A549 (cell line): Measurements from ENCODE around the gene PTPA. TPM values are rescaled to one million over a fixed set of nuclear protein-coding genes. Genes with fewer than 3 reads are reported as not detected.

ENCODE experiments used
- ATAC-seq, 2 experiments: fragments of 200-7000 bp in 1 of 2; fragments of >200 bp in 1 of 2; cut with Nextera tagmentation in 1 of 2; cut with Tn5 transposase in 1 of 2; 3 replicates each; pipeline versions ENCODE4 v1.8.0 to v1.9.1; 2018 to 2020; ENCODE audit warnings: mild to moderate bottlenecking in 1 of 2, moderate library complexity in 1 of 2
- CTCF ChIA-PET: fragments of 300-600 bp; sonication (Branson Sonifier 250); formaldehyde crosslinking; extraction: SDS; loops from one replicate; lab custom pipeline; 2021; ENCODE audit warnings: antibody characterized with exemption, inconsistent platforms; lab: Yijun Ruan, JAX
- POLR2A ChIA-PET: fragments of 350-600 bp; formaldehyde crosslinking; extraction: SDS; loops from one replicate; lab custom pipeline; 2021; ENCODE audit warnings: antibody characterized with exemption, inconsistent platforms; lab: Yijun Ruan, JAX
- DNase-seq, 2 experiments: peaks; one replicate each; pipeline versions ENCODE4 v3.0.0 to v3.0.0-alpha.2; 2011 to 2016; ENCODE audit warnings: low read depth in 1 of 2, low spot score in 1 of 2
- FAIRE-seq: peaks from 2 replicates; lab custom pipeline; 2011; peaks lifted over from hg19 to GRCh38; lab: Jason Lieb, UNC
- H3K27ac ChIP-seq, 2 experiments: fragments of >200 bp; sonication (Bioruptor Twin); formaldehyde crosslinking; 3 replicates each; pipeline ENCODE4 v1.5.1; 2016 to 2017
- H3K4me1 ChIP-seq: fragments of >200 bp; sonication (Bioruptor Twin); formaldehyde crosslinking; 3 replicates; pipeline ENCODE4 v1.6.1; 2016
- H3K4me2 ChIP-seq: fragments of >200 bp; sonication (Bioruptor Twin); formaldehyde crosslinking; 3 replicates; pipeline ENCODE4 v1.6.1; 2016
- H3K4me3 ChIP-seq: fragments of >200 bp; sonication (Bioruptor Twin); formaldehyde crosslinking; 3 replicates; pipeline ENCODE4 v1.5.1; 2016
- H3K9me3 ChIP-seq: fragments of >200 bp; sonication (Bioruptor Twin); formaldehyde crosslinking; 3 replicates; pipeline ENCODE4 v1.6.1; 2016
- CBX2 ChIP-seq: fragments of 200-600 bp; sonication (generic); IDR thresholded peaks from 2 replicates; pipeline ENCODE4 v1.6.1; 2016; ENCODE audit warnings: low read depth, mild to moderate bottlenecking, borderline replicate concordance
- CHD2 ChIP-seq: fragments of 150-350 bp; IDR thresholded peaks from 2 replicates; pipeline ENCODE4 v1.6.1; 2014; ENCODE audit warnings: low read length; ENCODE audit not compliant: partially characterized antibody
- EP300 ChIP-seq, 2 experiments: fragments of >200 bp; sonication (Bioruptor Twin); formaldehyde crosslinking; IDR thresholded peaks; 2 replicates in 1 of 2; 3 replicates in 1 of 2; pipeline ENCODE4 v1.6.1; 2016 to 2017
- FOSL2 ChIP-seq, 2 experiments: fragments of 450-650 bp in 1 of 2; fragments of >200 bp in 1 of 2; sonication (Bioruptor Twin) in 1 of 2; formaldehyde crosslinking; IDR thresholded peaks; 2 replicates each; pipeline versions ENCODE4 v1.5.0 to v1.6.1; 2016 to 2020; ENCODE audit warnings: mild to moderate bottlenecking in 1 of 2, moderate library complexity in 1 of 2
- HDAC2 ChIP-seq: fragments of 200-600 bp; sonication (generic); IDR thresholded peaks from 2 replicates; pipeline ENCODE4 v1.6.1; 2016
- HEYL ChIP-seq: fragments of 250-450 bp; sonication (Bioruptor Pico); IDR thresholded peaks from 2 replicates; pipeline ENCODE4 v1.8.0; 2021; ENCODE audit warnings: mild to moderate bottlenecking, moderate library complexity
- HOXA7 ChIP-seq: fragments of 250-450 bp; sonication (Bioruptor Pico); IDR thresholded peaks from 2 replicates; pipeline ENCODE4 v1.5.0; 2020; ENCODE audit warnings: mild to moderate bottlenecking, moderate library complexity
- HOXB13 ChIP-seq: fragments of 250-450 bp; sonication (Bioruptor Pico); IDR thresholded peaks from 2 replicates; pipeline ENCODE4 v1.5.0; 2020; ENCODE audit warnings: low read depth, mild to moderate bottlenecking, moderate library complexity
- HOXB5 ChIP-seq: fragments of 250-450 bp; sonication (Bioruptor Pico); IDR thresholded peaks from 2 replicates; pipeline ENCODE4 v1.5.0; 2020; ENCODE audit warnings: mild to moderate bottlenecking, moderate library complexity
- JUNB ChIP-seq: fragments of >200 bp; sonication (Bioruptor Twin); formaldehyde crosslinking; IDR thresholded peaks from 2 replicates; pipeline ENCODE4 v1.6.1; 2016
- MAFK ChIP-seq: fragments of 450-650 bp; IDR thresholded peaks from 2 replicates; pipeline ENCODE4 v1.6.1; 2014; ENCODE audit not compliant: partially characterized antibody
- MYC ChIP-seq: IDR thresholded peaks from 2 replicates; pipeline ENCODE4 v1.6.1; 2012; ENCODE audit warnings: mild to moderate bottlenecking, inconsistent platforms, low read length, improper control_type of control experiment, borderline replicate concordance
- NPAS2 ChIP-seq: fragments of 250-450 bp; sonication (Bioruptor Pico); IDR thresholded peaks from 2 replicates; pipeline ENCODE4 v1.8.0; 2022; ENCODE audit warnings: mild to moderate bottlenecking, moderate library complexity, borderline replicate concordance
- NR3C1 ChIP-seq: fragments of >200 bp; sonication (Bioruptor Twin); formaldehyde crosslinking; IDR thresholded peaks from 3 replicates; pipeline ENCODE4 v1.6.1; 2017
- PHF8 ChIP-seq: fragments of 200-600 bp; sonication (generic); IDR thresholded peaks from 2 replicates; pipeline ENCODE4 v1.6.1; 2016; ENCODE audit warnings: low read depth, mild to moderate bottlenecking, antibody characterized with exemption, moderate library complexity, borderline replicate concordance
- RARB ChIP-seq: fragments of 250-450 bp; sonication (Bioruptor Pico); IDR thresholded peaks from 2 replicates; pipeline ENCODE4 v1.8.0; 2021; ENCODE audit warnings: mild to moderate bottlenecking, moderate library complexity
- RCOR1 ChIP-seq: fragments of 150-350 bp; IDR thresholded peaks from 2 replicates; pipeline ENCODE4 v1.6.1; 2014; ENCODE audit warnings: antibody characterized with exemption, low read length, low read depth
- RFX5 ChIP-seq: fragments of 450-650 bp; IDR thresholded peaks from 2 replicates; pipeline ENCODE4 v1.7.1; 2014; ENCODE audit warnings: antibody characterized with exemption, mild to moderate bottlenecking, moderate library complexity
- SMC3 ChIP-seq: fragments of >200 bp; sonication (Bioruptor Twin); formaldehyde crosslinking; IDR thresholded peaks from 3 replicates; pipeline ENCODE4 v1.6.1; 2018; ENCODE audit warnings: inconsistent platforms
- SREBF2 ChIP-seq: fragments of 450-650 bp; IDR thresholded peaks from 2 replicates; pipeline ENCODE4 v1.6.1; 2014; ENCODE audit warnings: mild to moderate bottlenecking, moderate library complexity
- TFCP2L1 ChIP-seq: fragments of 250-450 bp; sonication (Bioruptor Pico); IDR thresholded peaks from 2 replicates; pipeline ENCODE4 v1.5.0; 2021; ENCODE audit warnings: mild to moderate bottlenecking
- ZC3H11A ChIP-seq: fragments of 450-650 bp; IDR thresholded peaks from 2 replicates; pipeline ENCODE4 v1.6.1; 2014; ENCODE audit warnings: antibody characterized with exemption, mild to moderate bottlenecking
- ZFP36 ChIP-seq: fragments of 450-650 bp; IDR thresholded peaks from 2 replicates; pipeline ENCODE4 v1.6.1; 2014; ENCODE audit warnings: borderline replicate concordance; ENCODE audit not compliant: partially characterized antibody
- ZSCAN20 ChIP-seq: fragments of 250-450 bp; sonication (Bioruptor Pico); IDR thresholded peaks from 2 replicates; pipeline ENCODE4 v1.8.0; 2022; ENCODE audit warnings: mild to moderate bottlenecking, moderate library complexity
- WGBS: methylation state at CpG from one replicate; pipeline ENCODE4 v1.1.6; 2017; ENCODE audit errors: missing lambda C conversion rate; 5-methylcytosine and 5-hydroxymethylcytosine counted together
- polyA plus RNA-seq, 4 experiments: library from polyadenylated mRNA; depleted of rRNA in 3 of 4; stranded (reverse); fragments of >200 nt; fragmentation: RNase III in 1 of 4; extraction: RNeasy Plus Mini Kit Qiagen cat#74134 plus additional on column Dnase treatment in 1 of 4; gene quantifications; 2 replicates in 3 of 4; 3 replicates in 1 of 4; pipeline ENCODE4 v1.2.3, GENCODE V29; 2011 to 2017
- TF ChIP-seq, protein P1 (sequence below): fragments of >200 bp; sonication (Bioruptor Twin); formaldehyde crosslinking; IDR thresholded peaks from 3 replicates; pipeline ENCODE4 v1.6.1; 2016
- TF ChIP-seq, protein P2 (sequence below): fragments of >200 bp; sonication (Bioruptor Twin); formaldehyde crosslinking; IDR thresholded peaks from 3 replicates; pipeline ENCODE4 v1.5.1; 2016
- TF ChIP-seq, protein P3 (sequence below): fragments of 450-650 bp; IDR thresholded peaks from 2 replicates; pipeline ENCODE4 v1.6.1; 2014; ENCODE audit warnings: antibody characterized with exemption
- TF ChIP-seq, protein P4 (sequence below): IDR thresholded peaks from 2 replicates; pipeline ENCODE4 v1.6.1; 2012
- TF ChIP-seq, protein P5 (sequence below): IDR thresholded peaks from 2 replicates; pipeline ENCODE4 v1.6.1; 2012; ENCODE audit warnings: low read depth, borderline replicate concordance

PTPA gene
- polyA plus RNA-seq, 2 of the 4 experiments (the other 2 are of a cell fraction) = 140 to 161 TPM

DNA sequence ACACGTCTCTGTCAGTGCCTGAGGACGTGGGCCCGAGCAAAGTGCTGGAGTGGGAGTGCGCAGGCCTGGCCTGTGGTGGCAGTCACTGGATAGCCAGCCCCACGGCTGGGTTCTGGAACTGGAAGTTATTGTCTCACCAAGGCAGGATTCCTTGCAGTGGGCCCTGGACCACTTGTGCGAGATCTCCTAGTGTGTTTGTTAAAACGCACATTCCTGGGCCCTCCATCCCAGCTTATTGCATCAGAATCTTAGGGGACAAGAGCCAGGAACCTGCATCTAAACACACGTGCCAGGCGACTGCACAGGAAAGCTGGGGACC lies 26.9 kb downstream of the PTPA start (continued):
- TF ChIP-seq, protein P1, sequence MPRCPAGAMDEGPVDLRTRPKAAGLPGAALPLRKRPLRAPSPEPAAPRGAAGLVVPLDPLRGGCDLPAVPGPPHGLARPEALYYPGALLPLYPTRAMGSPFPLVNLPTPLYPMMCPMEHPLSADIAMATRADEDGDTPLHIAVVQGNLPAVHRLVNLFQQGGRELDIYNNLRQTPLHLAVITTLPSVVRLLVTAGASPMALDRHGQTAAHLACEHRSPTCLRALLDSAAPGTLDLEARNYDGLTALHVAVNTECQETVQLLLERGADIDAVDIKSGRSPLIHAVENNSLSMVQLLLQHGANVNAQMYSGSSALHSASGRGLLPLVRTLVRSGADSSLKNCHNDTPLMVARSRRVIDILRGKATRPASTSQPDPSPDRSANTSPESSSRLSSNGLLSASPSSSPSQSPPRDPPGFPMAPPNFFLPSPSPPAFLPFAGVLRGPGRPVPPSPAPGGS = no peak
- TF ChIP-seq HOXB5 = no peak
- no peak for TF ChIP-seq SREBF2
- no peak for TF ChIP-seq HOXA7 (CRISPR knock-in tag)
- no peak for TF ChIP-seq CBX2
- no peak for TF ChIP-seq TFCP2L1 (CRISPR knock-in tag)
- TF ChIP-seq SMC3 = no peak

DNA sequence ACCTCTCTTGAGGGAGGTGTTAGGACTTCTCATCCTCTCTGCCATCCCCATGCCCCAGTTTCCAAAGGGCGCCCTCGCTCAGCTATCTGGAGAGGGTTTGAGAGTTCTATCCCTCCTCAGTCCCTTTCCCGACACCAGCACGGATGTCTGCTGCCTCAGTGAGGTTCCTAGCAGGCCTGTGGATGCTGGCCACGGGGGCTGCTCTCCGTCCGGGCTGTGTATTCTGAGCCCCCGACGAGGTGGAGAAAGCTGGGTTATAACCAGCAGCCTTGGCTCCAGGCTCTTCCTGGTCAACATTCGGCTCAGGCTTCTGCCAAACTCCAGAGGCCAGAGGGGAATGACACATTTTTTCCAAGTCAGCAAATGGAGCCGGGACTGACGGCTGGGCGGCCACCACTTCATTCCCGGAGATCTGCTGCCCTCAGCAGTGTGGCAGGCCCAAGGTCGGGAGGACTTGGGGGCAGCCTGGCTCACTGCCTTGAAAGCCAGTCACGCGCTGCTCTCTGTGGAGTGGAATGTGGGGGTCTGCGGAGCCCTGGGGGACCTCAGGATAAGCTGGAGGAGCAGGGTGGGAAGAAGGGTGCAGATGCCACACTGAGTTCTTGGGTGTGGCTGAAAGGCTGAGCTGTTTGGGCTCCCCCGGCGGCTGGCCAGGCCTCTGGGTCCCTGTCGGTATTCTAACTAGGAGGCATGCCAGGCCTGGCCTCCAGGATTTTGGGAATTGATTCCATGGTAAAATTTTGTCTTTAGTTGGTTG lies 27.4 kb downstream of the PTPA start:
- ATAC-seq (peak in 1 of 2 experiments; percentile 30; a peak in 3 of 6 replicates), FAIRE-seq (no peak), DNase-seq (no peak)
- CTCF ChIA-PET = interaction anchor here (0.6 to 28.1 kb wide), 63 partner anchors 10 to 653 kb away, joined by 3 to 1029 read pairs (median 4); partner anchors contain the start of genes ASB6, C9orf50, IER5L and NTMT1
- H3K4me2 ChIP-seq = peak overlapping the region; percentile 91
- H3K9me3 ChIP-seq = no peaks in the 10 kb centered on the region
- peak; percentile 66 for TF ChIP-seq MAFK
- TF ChIP-seq, protein P2, sequence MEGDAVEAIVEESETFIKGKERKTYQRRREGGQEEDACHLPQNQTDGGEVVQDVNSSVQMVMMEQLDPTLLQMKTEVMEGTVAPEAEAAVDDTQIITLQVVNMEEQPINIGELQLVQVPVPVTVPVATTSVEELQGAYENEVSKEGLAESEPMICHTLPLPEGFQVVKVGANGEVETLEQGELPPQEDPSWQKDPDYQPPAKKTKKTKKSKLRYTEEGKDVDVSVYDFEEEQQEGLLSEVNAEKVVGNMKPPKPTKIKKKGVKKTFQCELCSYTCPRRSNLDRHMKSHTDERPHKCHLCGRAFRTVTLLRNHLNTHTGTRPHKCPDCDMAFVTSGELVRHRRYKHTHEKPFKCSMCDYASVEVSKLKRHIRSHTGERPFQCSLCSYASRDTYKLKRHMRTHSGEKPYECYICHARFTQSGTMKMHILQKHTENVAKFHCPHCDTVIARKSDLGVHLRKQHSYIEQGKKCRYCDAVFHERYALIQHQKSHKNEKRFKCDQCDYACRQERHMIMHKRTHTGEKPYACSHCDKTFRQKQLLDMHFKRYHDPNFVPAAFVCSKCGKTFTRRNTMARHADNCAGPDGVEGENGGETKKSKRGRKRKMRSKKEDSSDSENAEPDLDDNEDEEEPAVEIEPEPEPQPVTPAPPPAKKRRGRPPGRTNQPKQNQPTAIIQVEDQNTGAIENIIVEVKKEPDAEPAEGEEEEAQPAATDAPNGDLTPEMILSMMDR = no peak
- POLR2A ChIA-PET = interaction anchor here (0.9 to 3.5 kb wide), 10 partner anchors 13 to 499 kb away, joined by 3 to 44 read pairs (median 6); partner anchors contain the start of genes C9orf50 and IER5L
- peaks cover 52% of the 10 kb centered on the region for H3K4me1 ChIP-seq
- peak overlapping the region; percentile 99 for H3K27ac ChIP-seq
- WGBS = 56% methylated on average over 20 of the region's 21 CpGs
- no peak overlapping the region for H3K4me3 ChIP-seq

DNA sequence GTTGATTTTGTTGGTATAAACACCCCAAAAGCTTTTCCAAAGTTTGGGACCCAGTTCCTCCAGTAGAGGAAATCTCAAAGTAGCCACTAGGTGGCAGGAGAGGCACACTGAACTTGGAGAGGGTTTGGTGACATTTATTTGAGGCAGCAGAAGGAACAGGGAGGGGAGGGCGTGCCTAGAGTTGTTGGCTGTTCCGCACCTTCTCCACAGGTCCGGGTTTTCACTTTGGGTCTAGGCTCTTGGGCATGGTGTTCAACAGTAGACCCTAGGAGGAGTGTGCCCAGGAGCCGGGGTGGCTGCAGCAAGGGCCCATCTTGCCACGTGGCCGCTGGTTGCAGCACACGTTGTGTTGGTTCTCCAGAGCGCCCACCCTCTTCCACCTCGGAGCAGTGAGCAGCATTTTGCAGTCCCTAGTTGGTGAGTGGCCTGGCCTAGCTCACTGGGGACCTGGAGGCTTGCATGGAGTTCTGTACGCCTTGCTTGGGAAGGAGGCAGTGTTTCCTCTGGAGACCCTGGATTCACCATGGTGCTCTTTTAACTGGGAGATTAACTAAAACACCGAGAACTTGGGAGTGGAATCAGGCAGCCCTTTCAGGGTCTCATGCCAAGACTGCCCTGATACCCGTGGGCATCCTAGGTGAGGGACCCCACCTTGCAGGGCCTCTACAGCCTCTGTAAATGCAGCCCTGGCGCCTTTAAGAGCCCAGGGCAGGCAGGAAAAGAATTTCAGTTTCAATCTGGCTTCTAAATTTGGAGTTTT lies 28.2 kb downstream of the PTPA start:
- Histone ChIP-seq H3K4me3 (peak overlapping the region; percentile 44), H3K27ac (peak overlapping the region; percentile 99), H3K9me3 (no peaks in the 10 kb centered on the region), H3K4me2 (peak overlapping the region; percentile 91), H3K4me1 (peaks cover 56% of the 10 kb centered on the region)
- DNase-seq (peak; percentile 88 to 89), FAIRE-seq (no peak), ATAC-seq (peak; percentile 70 to 75)
- CTCF ChIA-PET = interaction anchor here (0.6 to 28.1 kb wide), 81 partner anchors 11 to 664 kb away, joined by 3 to 1029 read pairs (median 4); partner anchors contain the start of genes ASB6, C9orf50, IER5L and NTMT1
- WGBS = 5% methylated on average over 7 of the region's 13 CpGs
- POLR2A ChIA-PET = interaction anchor here (0.7 to 3.5 kb wide), 27 partner anchors 8 to 500 kb away, joined by 3 to 44 read pairs (median 5); partner anchors contain the start of genes C9orf50 and IER5L
- TF ChIP-seq HOXA7 (CRISPR knock-in tag) (no peak), RCOR1 (no peak), CHD2 (no peak), SREBF2 (no peak), JUNB (no peak), FOSL2 (IDR thresholded peaks at IDR 0.05) (no peak), FOSL2 (CRISPR knock-in tag; IDR thresholded peaks at IDR 0.05) (no peak), RFX5 (no peak), HEYL (no peak), ZC3H11A (no peak), EP300 (IDR thresholded peaks at IDR 0.05) (no peak), ZFP36 (no peak), MYC (peak; percentile 65; the same call in 1 of the 2 replicates), NPAS2 (CRISPR knock-in tag) (no peak), NR3C1 (no peak), HOXB13 (CRISPR knock-in tag) (peak; percentile 91; the same call in 1 of the 2 replicates), ZSCAN20 (no peak), HDAC2 (no peak), PHF8 (no peak), RARB (CRISPR knock-in tag) (no peak)
- TF ChIP-seq, protein P3, sequence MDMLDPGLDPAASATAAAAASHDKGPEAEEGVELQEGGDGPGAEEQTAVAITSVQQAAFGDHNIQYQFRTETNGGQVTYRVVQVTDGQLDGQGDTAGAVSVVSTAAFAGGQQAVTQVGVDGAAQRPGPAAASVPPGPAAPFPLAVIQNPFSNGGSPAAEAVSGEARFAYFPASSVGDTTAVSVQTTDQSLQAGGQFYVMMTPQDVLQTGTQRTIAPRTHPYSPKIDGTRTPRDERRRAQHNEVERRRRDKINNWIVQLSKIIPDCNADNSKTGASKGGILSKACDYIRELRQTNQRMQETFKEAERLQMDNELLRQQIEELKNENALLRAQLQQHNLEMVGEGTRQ = peak; percentile 11; the same call in 1 of the 2 replicates
- TF ChIP-seq, protein P4, sequence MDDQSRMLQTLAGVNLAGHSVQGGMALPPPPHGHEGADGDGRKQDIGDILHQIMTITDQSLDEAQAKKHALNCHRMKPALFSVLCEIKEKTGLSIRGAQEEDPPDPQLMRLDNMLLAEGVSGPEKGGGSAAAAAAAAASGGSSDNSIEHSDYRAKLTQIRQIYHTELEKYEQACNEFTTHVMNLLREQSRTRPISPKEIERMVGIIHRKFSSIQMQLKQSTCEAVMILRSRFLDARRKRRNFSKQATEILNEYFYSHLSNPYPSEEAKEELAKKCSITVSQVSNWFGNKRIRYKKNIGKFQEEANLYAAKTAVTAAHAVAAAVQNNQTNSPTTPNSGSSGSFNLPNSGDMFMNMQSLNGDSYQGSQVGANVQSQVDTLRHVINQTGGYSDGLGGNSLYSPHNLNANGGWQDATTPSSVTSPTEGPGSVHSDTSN = no peak
- TF ChIP-seq, protein P5, sequence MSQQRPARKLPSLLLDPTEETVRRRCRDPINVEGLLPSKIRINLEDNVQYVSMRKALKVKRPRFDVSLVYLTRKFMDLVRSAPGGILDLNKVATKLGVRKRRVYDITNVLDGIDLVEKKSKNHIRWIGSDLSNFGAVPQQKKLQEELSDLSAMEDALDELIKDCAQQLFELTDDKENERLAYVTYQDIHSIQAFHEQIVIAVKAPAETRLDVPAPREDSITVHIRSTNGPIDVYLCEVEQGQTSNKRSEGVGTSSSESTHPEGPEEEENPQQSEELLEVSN = no peak; the same call in 1 of the 2 replicates
